HG02970 (cell line): ENCODE data around the gene ACSF2.

Experiments used
- ATAC-seq: cut with Tn5 transposase; IDR thresholded peaks from one replicate; pipeline ENCODE4 v1.9.1; 2021; ENCODE audit warnings: mild to moderate bottlenecking, moderate library complexity, moderate number of reproducible peaks; ENCODE audit not compliant: unreplicated experiment, low FRiP score

The ACSF2 gene

GRCh38 chr17:50493744-50494143 lies 67.7 kb downstream of the ACSF2 start:
- ATAC-seq = no peak

- ATAC-seq = no peak
These were observed 69.3 kb downstream of the ACSF2 start for GRCh38 chr17:50495217-50495823.

- no peak for ATAC-seq
These were observed 69.9 kb downstream of the ACSF2 start for GRCh38 chr17:50495918-50496317.

GRCh38 chr17:50498021-50498874 lies 72.2 kb downstream of the ACSF2 start:
- no peak for ATAC-seq

- ATAC-seq = no peak
These were observed 73.3 kb downstream of the ACSF2 start for GRCh38 chr17:50499270-50499669.

- ATAC-seq = no peak
These were observed 73.7 kb downstream of the ACSF2 start for GRCh38 chr17:50499721-50500120.

GRCh38 chr17:50501054-50501453 lies 75.0 kb downstream of the ACSF2 start:
- no peak for ATAC-seq

- no peak for ATAC-seq
These were observed 76.4 kb downstream of the ACSF2 start for GRCh38 chr17:50502301-50502990.

GRCh38 chr17:50505591-50506130 lies 79.6 kb downstream of the ACSF2 start:
- ATAC-seq = no peak

GRCh38 chr17:50506298-50506697 lies 80.3 kb downstream of the ACSF2 start:
- no peak for ATAC-seq

GRCh38 chr17:50507871-50508572 lies 82.0 kb downstream of the ACSF2 start, which contains the start of gene MYCBPAP:
Gene MYCBPAP, plus strand, starts transcription at chr17:50508439. Its CDS starts 236 bp downstream, at chr17:50508675.
- peak; percentile 29 for ATAC-seq

GRCh38 chr17:50508573-50509460 lies 82.8 kb downstream of the ACSF2 start:
- no peak for ATAC-seq

GRCh38 chr17:50511058-50511457 lies 85.0 kb downstream of the ACSF2 start:
- peak; percentile 69 for ATAC-seq

GRCh38 chr17:50513495-50513894 lies 87.5 kb downstream of the ACSF2 start:
- ATAC-seq = no peak

GRCh38 chr17:50514388-50514787 lies 88.4 kb downstream of the ACSF2 start:
- no peak for ATAC-seq

- ATAC-seq = no peak
These were observed 89.1 kb downstream of the ACSF2 start for GRCh38 chr17:50514936-50515702.

GRCh38 chr17:50517011-50517410 lies 91.0 kb downstream of the ACSF2 start:
- no peak for ATAC-seq

GRCh38 chr17:50517504-50518383 lies 91.7 kb downstream of the ACSF2 start:
- ATAC-seq = no peak
